HG02884 (cell line): ENCODE measurements around the gene LRRN3.

Experiments used
- ATAC-seq: cut with Tn5 transposase; IDR thresholded peaks from one replicate; pipeline ENCODE4 v1.9.1; 2021; ENCODE audit warnings: mild to moderate bottlenecking, moderate library complexity; ENCODE audit not compliant: unreplicated experiment

Gene LRRN3

GRCh38 chr7:111159426-111159825, 68.5 kb downstream of the LRRN3 start:
- no peak for ATAC-seq

- no peak for ATAC-seq
Measured at GRCh38 chr7:111160297-111160696, 69.4 kb downstream of the LRRN3 start.

GRCh38 chr7:111162692-111163091, 71.8 kb downstream of the LRRN3 start:
- ATAC-seq, result no peak

- ATAC-seq, result no peak
Measured at GRCh38 chr7:111164442-111164841, 73.5 kb downstream of the LRRN3 start.

GRCh38 chr7:111168182-111168581, 77.3 kb downstream of the LRRN3 start:
- ATAC-seq, result no peak

GRCh38 chr7:111172564-111173257, 81.8 kb downstream of the LRRN3 start:
- no peak for ATAC-seq

GRCh38 chr7:111173528-111173927, 82.6 kb downstream of the LRRN3 start:
- no peak for ATAC-seq

- peak; percentile 57 for ATAC-seq
Measured at GRCh38 chr7:111173990-111174389, 83.1 kb downstream of the LRRN3 start.

- ATAC-seq, result no peak
Measured at GRCh38 chr7:111174510-111174909, 83.6 kb downstream of the LRRN3 start.
